GM18870 (cell line): ENCODE data around the gene ZCCHC7.
"Not testable (repeated sequence)": the region's sequence is repeated elsewhere in the genome, so short reads cannot be mapped to it uniquely, and the experiment has no call there.

Experiments
- ATAC-seq: cut with Tn5 transposase; IDR thresholded peaks from one replicate; pipeline ENCODE4 v1.9.1; 2021; ENCODE audit warnings: moderate library complexity; ENCODE audit not compliant: unreplicated experiment

Gene ZCCHC7

DNA sequence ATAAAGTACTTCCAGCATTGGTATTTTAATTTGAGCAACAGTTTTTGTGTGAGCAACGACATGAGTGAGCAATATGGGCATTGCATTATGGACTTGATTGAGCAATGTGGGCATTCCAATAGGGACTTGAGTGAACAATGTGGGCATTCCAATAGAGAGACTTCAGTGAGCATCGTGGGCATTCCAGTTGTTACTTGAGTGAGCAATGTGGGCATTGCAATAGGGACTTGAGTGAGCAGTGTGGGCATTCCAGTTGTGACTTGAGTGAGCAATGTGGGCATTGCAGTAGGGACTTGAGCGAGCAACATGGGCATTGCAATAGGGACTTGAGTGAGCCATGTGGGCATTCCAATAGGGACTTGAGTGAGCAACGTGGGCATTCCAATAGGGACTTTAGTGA lies 52.2 kb downstream of the ZCCHC7 start:
- no peak for ATAC-seq

- no peak for ATAC-seq
Measured at GRCh38 chr9:37174247-37174646, 53.9 kb downstream of the ZCCHC7 start.

DNA sequence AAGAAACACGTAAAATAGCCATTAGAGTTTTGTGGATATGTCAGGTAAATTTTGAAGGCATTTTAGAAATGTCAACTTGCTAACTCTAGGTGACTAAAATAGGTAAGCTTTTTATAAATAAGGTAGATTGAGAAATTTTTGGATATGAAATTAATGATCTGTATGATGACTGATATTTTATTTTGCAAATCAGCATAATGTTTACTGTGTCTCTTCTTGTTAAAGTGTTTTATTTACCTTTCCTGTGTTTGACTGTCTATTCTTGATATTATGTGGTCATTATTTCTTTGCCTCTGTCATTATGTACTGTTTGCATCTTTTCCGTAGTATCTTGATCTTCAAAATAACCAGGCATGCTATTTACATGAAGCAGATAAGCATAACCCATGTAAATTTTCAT lies 58.4 kb downstream of the ZCCHC7 start:
- ATAC-seq, result no peak

DNA sequence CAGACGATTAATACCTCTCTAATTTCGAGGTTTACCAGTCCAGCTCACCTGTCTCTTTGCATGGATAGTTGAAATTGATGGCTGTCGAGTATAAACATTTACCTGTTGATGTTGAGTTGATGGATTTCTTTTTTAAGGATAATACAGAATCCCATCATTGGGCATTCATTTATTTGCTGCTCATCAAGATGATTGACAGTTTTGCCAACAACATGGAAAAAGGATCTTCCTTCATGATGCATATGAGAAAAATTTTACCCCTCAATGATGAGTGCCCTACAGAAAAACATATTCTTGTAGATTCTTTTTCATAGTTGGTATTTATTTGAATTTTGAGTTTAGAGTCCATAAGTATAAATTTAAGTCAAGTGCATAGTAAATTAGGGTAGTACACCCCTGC lies 59.2 kb downstream of the ZCCHC7 start:
- ATAC-seq, result no peak

GRCh38 chr9:37180138-37180537 lies 59.8 kb downstream of the ZCCHC7 start:
- ATAC-seq, result no peak

GRCh38 chr9:37182718-37183117 lies 62.3 kb downstream of the ZCCHC7 start:
- ATAC-seq, result no peak

- ATAC-seq, result no peak
Measured at GRCh38 chr9:37184905-37185867, 64.8 kb downstream of the ZCCHC7 start.

GRCh38 chr9:37187292-37187691 lies 66.9 kb downstream of the ZCCHC7 start:
- peak; percentile 18 for ATAC-seq

DNA sequence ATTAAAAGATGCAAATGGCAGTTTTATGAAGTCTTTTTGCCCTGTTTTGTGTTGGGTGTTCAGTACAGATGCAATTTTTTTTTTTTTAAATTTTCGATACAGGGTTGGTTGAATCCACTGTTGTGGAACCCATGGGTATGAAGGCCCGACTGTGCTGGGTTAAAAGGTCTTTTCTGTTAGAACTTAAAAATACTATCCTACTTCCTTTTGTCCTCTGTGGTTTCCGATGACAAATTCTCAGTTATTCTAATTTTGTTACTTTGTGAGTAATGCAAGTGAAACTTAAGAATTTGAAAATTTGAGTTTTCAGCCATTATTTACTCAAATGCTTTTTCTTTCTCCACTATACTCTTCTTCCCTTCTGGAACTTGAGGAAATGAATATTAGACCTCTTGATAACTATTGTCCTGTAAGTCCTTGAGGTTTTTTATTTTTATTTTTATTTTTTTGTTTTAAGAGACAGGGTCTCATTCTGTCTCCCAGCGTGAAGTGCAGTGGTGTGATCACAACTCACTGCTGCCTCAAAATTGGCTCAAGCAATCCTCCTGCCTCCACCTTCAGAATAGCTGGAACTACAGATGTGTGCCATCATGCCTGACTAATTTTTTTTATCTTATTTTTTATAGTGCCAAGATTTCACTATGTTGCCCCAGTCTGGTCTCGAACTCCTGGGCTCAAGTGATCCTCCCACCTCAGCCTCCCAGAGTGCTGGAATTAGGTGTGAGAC lies 67.5 kb downstream of the ZCCHC7 start:
- peak; percentile 67 for ATAC-seq

GRCh38 chr9:37190739-37191138 lies 70.4 kb downstream of the ZCCHC7 start:
- ATAC-seq, result not testable (repeated sequence)

GRCh38 chr9:37191403-37192089 lies 71.2 kb downstream of the ZCCHC7 start:
- ATAC-seq, result no peak

GRCh38 chr9:37192803-37193202 lies 72.4 kb downstream of the ZCCHC7 start:
- ATAC-seq, result no peak

GRCh38 chr9:37197158-37198038 lies 77.0 kb downstream of the ZCCHC7 start:
- no peak for ATAC-seq

DNA sequence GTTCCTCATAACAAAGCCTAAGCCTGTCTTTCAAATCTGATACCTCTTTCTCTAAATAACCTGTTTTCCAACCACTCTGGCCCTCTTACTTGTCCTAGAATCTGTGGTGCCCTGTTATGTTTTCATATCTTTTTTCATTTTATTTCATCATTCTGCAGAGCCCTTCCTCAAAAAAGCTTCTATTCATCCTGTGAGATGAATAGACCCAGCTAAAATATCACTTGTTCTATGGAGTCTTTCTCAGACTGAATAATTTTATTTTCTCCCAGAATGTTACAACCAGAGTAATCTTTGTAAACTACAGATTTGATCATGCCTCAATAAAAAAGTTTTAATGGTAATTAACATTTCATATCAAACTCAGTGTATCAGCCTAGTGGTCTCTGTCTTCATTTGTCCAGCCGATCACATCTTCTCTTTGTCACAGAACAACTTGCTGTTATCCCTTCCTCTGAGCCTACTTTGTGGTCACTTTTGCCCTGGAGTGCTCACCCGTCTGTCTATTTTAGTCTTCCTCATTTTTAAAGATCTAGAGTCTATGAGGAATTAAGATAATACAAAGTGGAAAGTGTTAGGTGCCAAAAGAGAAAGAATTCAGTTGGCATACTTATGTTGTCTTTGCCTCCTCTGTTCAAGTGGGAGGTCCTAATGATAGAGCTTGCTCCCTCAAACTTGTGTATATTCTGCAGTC lies 77.8 kb downstream of the ZCCHC7 start:
- ATAC-seq, result no peak

- no peak for ATAC-seq
Measured at GRCh38 chr9:37198831-37199230, 78.5 kb downstream of the ZCCHC7 start.

- no peak for ATAC-seq
Measured at GRCh38 chr9:37200433-37201005, 80.1 kb downstream of the ZCCHC7 start.

- ATAC-seq, result no peak
Measured at GRCh38 chr9:37201581-37201980, 81.2 kb downstream of the ZCCHC7 start.

DNA sequence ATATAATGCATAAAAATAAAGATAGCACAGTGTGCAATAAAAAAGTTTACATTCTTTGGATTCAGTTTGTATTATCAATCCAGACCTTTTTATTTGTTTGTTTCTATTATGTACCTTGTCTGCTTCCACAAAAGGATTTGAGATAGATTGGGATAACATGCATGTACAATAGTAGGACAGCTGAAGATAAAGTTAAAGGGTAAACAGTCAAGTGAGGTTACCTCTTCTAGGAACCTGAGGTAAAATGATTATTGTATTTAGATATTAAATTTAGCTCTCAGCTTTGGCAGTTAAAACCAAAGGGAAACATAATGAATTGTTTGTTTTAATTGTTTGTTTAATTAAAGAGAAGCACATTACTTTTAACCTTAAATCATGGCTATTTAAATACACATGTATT lies 81.7 kb downstream of the ZCCHC7 start:
- ATAC-seq, result no peak

DNA sequence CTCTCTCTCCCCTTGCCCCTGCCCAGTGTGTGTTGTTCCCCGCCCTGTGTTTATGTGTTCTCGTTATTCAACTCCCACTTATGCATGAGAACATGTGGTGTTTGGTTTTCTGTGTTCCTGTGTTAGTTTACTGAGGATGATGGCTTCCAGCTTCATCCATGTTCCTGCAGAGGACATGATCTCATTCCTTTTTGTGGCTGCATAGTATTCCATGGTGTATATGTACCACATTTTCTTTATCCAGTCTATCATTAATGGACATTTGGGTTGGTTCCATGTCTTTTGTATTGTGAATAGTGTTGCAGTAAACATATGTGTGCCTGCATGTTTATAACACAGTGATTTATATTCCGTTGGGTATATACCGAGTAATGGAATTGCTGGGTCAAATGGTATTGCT lies 83.1 kb downstream of the ZCCHC7 start:
- not testable (repeated sequence) for ATAC-seq
